ENCODE results near the gene KLHDC3. TPM values are rescaled to one million over a fixed set of nuclear protein-coding genes. Genes with fewer than 3 reads are reported as not detected.
"Not testable (repeated sequence)": the region's sequence is repeated elsewhere in the genome, so short reads cannot be mapped to it uniquely, and the experiment has no call there.

KLHDC3 gene
- total and polyA plus RNA-seq, 8 donors, result 19.7 to 48.8 (median 29.9) TPM

GRCh38 chr6:43037197-43037596 lies 23.1 kb downstream of the KLHDC3 start:
- FAIRE-seq, result no peak

GRCh38 chr6:43037706-43038105 lies 23.7 kb downstream of the KLHDC3 start:
- FAIRE-seq, result no peak
- DNase-seq, result peak in 1 of 6 donors; percentile 47
- WGBS, 2 donors, result 89 to 91% methylated on average over 9 of the region's 9 CpGs
- intact Hi-C loops (cut with DNase I), result no loop called here
- TF ChIP-seq CTCF (IDR thresholded peaks at IDR 0.05), result no peak
- H3K27ac ChIP-seq, result no peak overlapping the region
- H3K9me3 ChIP-seq, result no peaks in the 10 kb centered on the region
- peaks cover 0 to 42% (median 14%) of the 10 kb centered on the region in 3 donors for H3K36me3 ChIP-seq
- H3K27me3 ChIP-seq, result no peaks in the 10 kb centered on the region
- ATAC-seq, result no peak
- no peak overlapping the region for H3K4me3 ChIP-seq
- H3K4me1 ChIP-seq, result no peaks in the 10 kb centered on the region

More at GRCh38 chr6:43037197-43037596, 23.1 kb downstream of the KLHDC3 start:
- WGBS, 2 donors, result 85 to 87% methylated on average over 5 of the region's 5 CpGs
- Histone ChIP-seq H3K27ac (no peak overlapping the region), H3K9me3 (no peaks in the 10 kb centered on the region), H3K4me3 (no peak overlapping the region), H3K36me3 (peaks cover 0 to 42% (median 14%) of the 10 kb centered on the region in 3 donors), H3K27me3 (no peaks in the 10 kb centered on the region), H3K4me1 (no peaks in the 10 kb centered on the region)
- peak in 1 of 6 donors; percentile 2 for DNase-seq
- intact Hi-C loops (cut with DNase I), result no loop called here
- no peak for ATAC-seq
- TF ChIP-seq CTCF (IDR thresholded peaks at IDR 0.05), result no peak

- TF ChIP-seq CTCF (IDR thresholded peaks at IDR 0.05), result no peak
- intact Hi-C loops (cut with DNase I), result no loop called here
- 80 to 84% methylated on average over 9 of the region's 9 CpGs for WGBS, 2 donors
- Histone ChIP-seq H3K27me3 (no peaks in the 10 kb centered on the region), H3K9me3 (no peaks in the 10 kb centered on the region), H3K4me3 (no peak overlapping the region), H3K36me3 (peaks cover 0 to 42% (median 17%) of the 10 kb centered on the region in 3 donors), H3K4me1 (no peaks in the 10 kb centered on the region), H3K27ac (no peak overlapping the region)
- DNase-seq (peak in 1 of 6 donors; percentile 37), FAIRE-seq (no peak), ATAC-seq (no peak)
Observed at GRCh38 chr6:43038727-43039126, 24.7 kb downstream of the KLHDC3 start.

- 93 to 95% methylated on average over 18 of the region's 18 CpGs for WGBS, 2 donors
- intact Hi-C loops (cut with DNase I), result no loop called here
- H3K4me3 ChIP-seq, result no peak overlapping the region
- H3K27me3 ChIP-seq, result no peaks in the 10 kb centered on the region
- DNase-seq (peak in 1 of 6 donors; percentile 66), FAIRE-seq (no peak), ATAC-seq (no peak)
- H3K9me3 ChIP-seq, result no peaks in the 10 kb centered on the region
- H3K36me3 ChIP-seq, result peaks cover 0 to 42% (median 12%) of the 10 kb centered on the region in 3 donors
- no peak overlapping the region for H3K27ac ChIP-seq
- no peaks in the 10 kb centered on the region for H3K4me1 ChIP-seq
- no peak for TF ChIP-seq CTCF (IDR thresholded peaks at IDR 0.05)
Observed at GRCh38 chr6:43040542-43041257, 26.7 kb downstream of the KLHDC3 start.

- H3K9me3 ChIP-seq; H3K4me3 ChIP-seq; ATAC-seq; H3K27ac ChIP-seq; intact Hi-C loops (cut with DNase I); H3K27me3 ChIP-seq; DNase-seq; H3K4me1 ChIP-seq; FAIRE-seq: not testable (repeated sequence)
- peaks cover 0 to 41% (median 12%) of the 10 kb centered on the region in 3 donors for H3K36me3 ChIP-seq
- 88 to 95% methylated on average over 8 of the region's 8 CpGs for WGBS, 2 donors
Observed at GRCh38 chr6:43041475-43041874, 27.4 kb downstream of the KLHDC3 start.
